Osteoblast (primary cell): ENCODE results near the gene SMIM9. TPM values are rescaled to one million over a fixed set of nuclear protein-coding genes. Genes with fewer than 3 reads are reported as not detected.

Source experiments
- DNase-seq: peaks from one replicate; pipeline ENCODE4 v3.0.0; 2011; ENCODE audit warnings: low spot score, mixed read lengths; ENCODE audit not compliant: insufficient read length; ENCODE audit errors: missing footprints
- H2AFZ ChIP-seq: 2 replicates; pipeline ENCODE4 v1.6.0; 2011; ENCODE audit warnings: mild to moderate bottlenecking, low read length
- H3K27ac ChIP-seq: 2 replicates; pipeline ENCODE4 v1.5.1; 2011; ENCODE audit warnings: mild to moderate bottlenecking, low read depth, low read length, moderate library complexity
- H3K27me3 ChIP-seq: 2 replicates; pipeline ENCODE4 v1.6.0; 2012; ENCODE audit warnings: mild to moderate bottlenecking, control low read depth, inconsistent platforms, low read length, moderate library complexity; ENCODE audit not compliant: insufficient read depth
- H3K36me3 ChIP-seq: 2 replicates; pipeline ENCODE4 v1.5.1; 2011; ENCODE audit warnings: mild to moderate bottlenecking, low read length, control low read depth, moderate library complexity; ENCODE audit not compliant: insufficient read depth
- H3K4me1 ChIP-seq: 2 replicates; pipeline ENCODE4 v1.5.1; 2011; ENCODE audit warnings: mild to moderate bottlenecking, low read length, control low read depth, moderate library complexity; ENCODE audit not compliant: insufficient read depth
- H3K4me2 ChIP-seq: 2 replicates; pipeline ENCODE4 v1.6.0; 2011; ENCODE audit warnings: mild to moderate bottlenecking, low read length; ENCODE audit not compliant: insufficient read depth
- H3K4me3 ChIP-seq: fragments of 200-600 bp; sonication (generic); 3 replicates; pipeline ENCODE4 v1.5.1; 2012; ENCODE audit warnings: mild to moderate bottlenecking, low read length, inconsistent platforms; ENCODE audit not compliant: insufficient read depth
- H3K79me2 ChIP-seq: 2 replicates; pipeline ENCODE4 v1.6.0; 2012; ENCODE audit warnings: mild to moderate bottlenecking, low read length, control low read depth, inconsistent platforms; ENCODE audit not compliant: insufficient read depth
- H3K9me3 ChIP-seq: 2 replicates; pipeline ENCODE4 v1.5.1; 2011; ENCODE audit warnings: low read depth, low read length, control low read depth
- H4K20me1 ChIP-seq: 2 replicates; pipeline ENCODE4 v1.6.0; 2012; ENCODE audit warnings: mild to moderate bottlenecking, low read length, control low read depth; ENCODE audit not compliant: insufficient read depth
- total RNA-seq: library from RNA; depleted of rRNA; stranded (reverse); fragments of >200 nt; gene quantifications from 2 replicates; pipeline ENCODE4 v1.2.3, GENCODE V29; 2012
- TF ChIP-seq, protein P1 (sequence below): IDR thresholded peaks from 2 replicates; pipeline ENCODE4 v1.5.1; 2011; ENCODE audit warnings: mild to moderate bottlenecking, low read depth, low read length, moderate library complexity; ENCODE audit errors: extremely low read depth

SMIM9 gene
- total RNA-seq, 1 donor: not detected

DNA sequence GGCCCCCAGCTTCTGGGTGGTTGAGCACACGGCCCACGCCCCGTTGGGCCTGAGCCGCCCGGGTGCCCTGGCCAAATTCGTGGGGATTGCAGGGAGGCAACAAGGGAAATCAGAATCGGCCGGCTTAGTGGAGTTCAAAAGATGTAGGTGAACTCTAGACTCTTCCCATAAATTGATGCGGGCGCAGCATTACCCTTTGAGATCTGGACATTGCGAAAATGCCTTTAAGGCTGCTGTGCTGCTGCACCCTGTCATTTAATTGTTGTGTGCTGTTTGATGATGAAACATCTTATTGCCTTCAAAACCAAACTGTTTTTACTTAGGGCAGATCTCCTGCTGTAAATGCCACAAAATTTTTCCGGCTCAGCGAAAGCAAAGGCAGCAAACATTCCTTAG is 28.8 kb downstream of the SMIM9 start:
- Histone ChIP-seq H3K27ac (peak overlapping the region; percentile 38), H3K4me1 (peaks cover 6% of the 10 kb centered on the region), H2AFZ (peak overlapping the region; percentile 86), H3K79me2 (peaks cover 7% of the 10 kb centered on the region), H3K36me3 (no peaks in the 10 kb centered on the region), H3K4me2 (peak overlapping the region; percentile 81), H3K4me3 (peak overlapping the region; percentile 79), H4K20me1 (no peaks in the 10 kb centered on the region), H3K9me3 (no peaks in the 10 kb centered on the region), H3K27me3 (no peaks in the 10 kb centered on the region)
- DNase-seq: peak; percentile 29
- TF ChIP-seq, protein P1, sequence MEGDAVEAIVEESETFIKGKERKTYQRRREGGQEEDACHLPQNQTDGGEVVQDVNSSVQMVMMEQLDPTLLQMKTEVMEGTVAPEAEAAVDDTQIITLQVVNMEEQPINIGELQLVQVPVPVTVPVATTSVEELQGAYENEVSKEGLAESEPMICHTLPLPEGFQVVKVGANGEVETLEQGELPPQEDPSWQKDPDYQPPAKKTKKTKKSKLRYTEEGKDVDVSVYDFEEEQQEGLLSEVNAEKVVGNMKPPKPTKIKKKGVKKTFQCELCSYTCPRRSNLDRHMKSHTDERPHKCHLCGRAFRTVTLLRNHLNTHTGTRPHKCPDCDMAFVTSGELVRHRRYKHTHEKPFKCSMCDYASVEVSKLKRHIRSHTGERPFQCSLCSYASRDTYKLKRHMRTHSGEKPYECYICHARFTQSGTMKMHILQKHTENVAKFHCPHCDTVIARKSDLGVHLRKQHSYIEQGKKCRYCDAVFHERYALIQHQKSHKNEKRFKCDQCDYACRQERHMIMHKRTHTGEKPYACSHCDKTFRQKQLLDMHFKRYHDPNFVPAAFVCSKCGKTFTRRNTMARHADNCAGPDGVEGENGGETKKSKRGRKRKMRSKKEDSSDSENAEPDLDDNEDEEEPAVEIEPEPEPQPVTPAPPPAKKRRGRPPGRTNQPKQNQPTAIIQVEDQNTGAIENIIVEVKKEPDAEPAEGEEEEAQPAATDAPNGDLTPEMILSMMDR: no peak

DNA sequence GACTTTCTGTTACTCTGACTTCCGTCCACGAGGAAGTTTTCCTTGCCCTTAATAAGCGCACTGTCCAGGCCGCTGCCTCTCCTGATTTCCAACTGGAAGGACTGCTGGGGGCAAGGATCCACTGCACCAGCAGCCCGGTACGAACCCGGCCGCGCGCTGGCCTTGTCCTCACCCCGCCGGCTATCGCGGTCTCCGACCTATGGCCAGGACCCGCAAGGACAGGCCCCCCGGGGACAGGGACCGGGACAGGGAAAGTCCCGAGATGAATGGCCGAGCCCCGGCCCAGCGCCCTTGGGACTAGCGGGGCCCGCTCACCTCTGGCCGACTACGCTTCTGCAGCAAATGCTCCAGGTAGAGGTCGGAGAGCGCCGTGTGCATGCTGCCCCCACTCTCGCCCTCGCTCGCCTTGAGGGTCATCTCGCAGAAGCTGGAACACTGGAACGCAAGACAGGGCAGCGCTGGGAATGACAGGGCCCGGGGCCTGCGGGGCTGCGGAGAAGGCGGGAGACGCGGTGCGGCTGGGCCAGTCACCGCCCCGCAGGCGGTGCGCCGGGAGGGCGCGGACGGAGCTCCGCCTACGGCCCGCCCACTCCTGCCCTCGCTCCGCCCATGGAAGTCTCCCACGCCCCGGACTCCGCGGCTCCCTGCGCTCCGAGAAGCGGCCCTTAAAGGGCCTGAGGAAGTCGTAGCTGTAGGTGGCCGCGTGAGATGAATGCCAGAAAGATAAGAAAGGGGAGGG is 29.3 kb downstream of the SMIM9 start, which contains the start of gene MPP1:
TSS of gene MPP1 (minus strand) at position 529 of the 739 bp plus-strand sequence. CDS start at position 417, 112 bp downstream.
- H3K9me3 ChIP-seq: no peaks in the 10 kb centered on the region
- H4K20me1 ChIP-seq: no peaks in the 10 kb centered on the region
- peak within 1 kb of the TSS; percentile 38 for H3K27ac ChIP-seq
- H3K79me2 ChIP-seq: peaks cover 7% of the 10 kb centered on the region
- no peaks in the 10 kb centered on the region for H3K36me3 ChIP-seq
- peak within 1 kb of the TSS; percentile 79 for H3K4me3 ChIP-seq
- peak within 1 kb of the TSS; percentile 86 for H2AFZ ChIP-seq
- peak; percentile 92 for DNase-seq
- peaks cover 7% of the 10 kb centered on the region for H3K4me1 ChIP-seq
- H3K27me3 ChIP-seq: no peaks in the 10 kb centered on the region
- TF ChIP-seq, protein P1: no peak
- H3K4me2 ChIP-seq: peak within 1 kb of the TSS; percentile 81

DNA sequence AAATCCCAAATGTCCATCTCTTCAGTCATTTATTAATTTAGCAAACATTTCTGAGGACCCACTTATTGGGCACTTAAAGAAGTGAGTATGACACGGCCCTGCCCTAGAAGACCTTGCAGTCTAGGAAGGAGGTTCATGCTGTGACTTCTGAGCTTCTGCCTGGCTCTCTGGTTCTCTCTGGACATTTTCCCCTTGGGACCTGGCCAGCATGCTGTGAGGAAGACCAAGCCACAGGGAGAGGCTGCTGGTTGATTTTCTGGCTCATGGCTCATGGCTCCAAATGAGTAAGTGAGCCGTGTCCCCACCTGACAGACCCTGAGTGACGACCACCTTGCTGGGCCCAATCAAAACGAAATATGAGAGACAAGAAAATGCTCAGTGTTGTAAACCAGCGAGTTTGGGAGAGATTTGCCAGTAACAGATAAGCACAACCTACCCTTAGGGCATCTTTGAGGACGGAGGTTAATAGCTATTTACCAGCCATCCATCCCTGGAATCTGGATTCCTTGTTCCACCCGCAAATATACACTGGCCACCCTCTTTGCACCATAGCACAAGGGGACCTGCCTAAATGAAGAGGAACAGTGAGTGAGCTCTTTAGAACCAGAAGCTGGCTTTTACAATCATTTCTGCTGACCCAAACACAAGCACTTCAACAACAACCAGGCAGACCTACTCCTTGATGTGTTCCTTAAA is 30.1 kb downstream of the SMIM9 start:
- H3K27me3 ChIP-seq: no peaks in the 10 kb centered on the region
- H3K27ac ChIP-seq: peak overlapping the region; percentile 16
- no peaks in the 10 kb centered on the region for H3K9me3 ChIP-seq
- peaks cover 7% of the 10 kb centered on the region for H3K79me2 ChIP-seq
- no peak for DNase-seq
- peak overlapping the region; percentile 71 for H2AFZ ChIP-seq
- H3K4me1 ChIP-seq: peaks cover 14% of the 10 kb centered on the region
- H3K36me3 ChIP-seq: no peaks in the 10 kb centered on the region
- TF ChIP-seq, protein P1: no peak
- H3K4me3 ChIP-seq: peak overlapping the region; percentile 79
- H3K4me2 ChIP-seq: peak overlapping the region; percentile 81
- no peaks in the 10 kb centered on the region for H4K20me1 ChIP-seq

DNA sequence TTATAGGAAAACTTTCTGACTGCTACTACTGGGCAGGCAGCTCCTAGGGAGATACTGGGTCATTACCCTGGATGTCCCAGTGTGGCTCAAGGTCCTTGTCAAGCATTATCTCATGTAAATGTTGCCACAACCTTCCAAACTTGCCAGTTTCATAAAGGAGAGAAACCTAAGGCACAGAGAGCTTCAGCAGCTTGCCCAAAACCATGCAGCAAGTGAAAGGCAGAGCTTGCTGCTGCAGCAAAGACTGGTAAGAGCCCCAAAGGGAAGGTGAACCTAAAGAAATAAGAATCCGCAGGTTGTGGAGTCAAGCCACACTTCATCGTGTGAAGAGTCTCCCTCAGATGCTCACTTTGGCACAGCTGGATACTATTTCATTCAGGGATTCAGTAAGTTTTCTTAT is 31.5 kb downstream of the SMIM9 start:
- no peaks in the 10 kb centered on the region for H4K20me1 ChIP-seq
- no peaks in the 10 kb centered on the region for H3K9me3 ChIP-seq
- no peak overlapping the region for H3K4me2 ChIP-seq
- peaks cover 20% of the 10 kb centered on the region for H3K4me1 ChIP-seq
- no peak overlapping the region for H3K4me3 ChIP-seq
- H3K27ac ChIP-seq: no peak overlapping the region
- DNase-seq: no peak
- H2AFZ ChIP-seq: no peak overlapping the region
- no peaks in the 10 kb centered on the region for H3K27me3 ChIP-seq
- H3K36me3 ChIP-seq: no peaks in the 10 kb centered on the region
- peaks cover 7% of the 10 kb centered on the region for H3K79me2 ChIP-seq
- TF ChIP-seq, protein P1: no peak
